ENCODE results near the gene SELENOO.

SELENOO gene

DNA sequence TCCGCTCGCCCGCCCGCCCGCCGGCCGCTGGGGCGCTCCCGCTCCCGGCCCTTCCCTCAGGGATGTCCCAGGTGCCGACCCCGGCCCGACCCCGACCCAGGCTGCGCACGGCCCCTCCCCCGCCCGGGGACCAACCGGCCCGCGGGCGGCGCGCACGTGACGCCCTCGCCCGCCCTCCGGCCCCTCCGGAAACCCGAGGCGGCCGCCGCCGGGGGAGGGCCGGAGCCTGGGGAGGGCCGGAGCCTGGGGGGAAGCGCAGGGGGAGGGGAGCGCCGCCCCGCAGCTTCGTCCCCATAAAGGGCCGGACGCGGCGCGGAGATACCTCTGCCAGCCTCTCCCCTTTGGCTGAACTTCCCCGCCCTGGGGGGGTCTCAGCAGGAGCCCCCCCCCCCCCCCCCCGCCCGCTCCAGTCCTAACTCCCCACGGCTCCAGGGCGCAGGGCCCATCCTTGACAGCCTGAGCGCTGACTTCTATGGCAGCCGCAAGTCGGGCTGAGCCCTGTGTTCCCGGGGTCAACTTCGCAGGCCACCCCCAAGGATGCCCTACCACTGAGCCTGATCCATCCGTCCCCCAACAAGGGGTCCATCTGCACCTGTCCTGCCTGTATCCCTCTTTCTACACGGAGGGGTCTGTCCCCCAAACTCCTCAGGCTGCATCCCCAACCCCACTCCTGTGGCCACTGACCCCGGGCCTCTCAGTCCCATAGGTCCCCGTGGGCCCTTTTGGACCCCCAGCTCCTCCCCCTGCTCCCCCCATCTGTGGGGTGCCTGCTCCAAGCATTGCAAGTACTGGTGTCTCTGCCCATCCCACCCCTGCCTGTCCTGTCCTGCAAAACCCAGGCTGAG lies 61.0 kb downstream of the SELENOO start, which contains the start of gene MAPK12:
Gene MAPK12 (minus strand): TSS at position 69 of the 845 bp plus-strand sequence. CDS start 174 bp downstream, outside the sequence.
- no peaks in the 10 kb centered on the region for H3K9me3 ChIP-seq
- TF ChIP-seq CTCF (IDR thresholded peaks at IDR 0.05) = no peak
- intact Hi-C loops (cut with DNase I; ENCODE audit: low total_unique reads) = no loop called here
- no peaks in the 10 kb centered on the region for H3K36me3 ChIP-seq
- peaks cover 0 to 23% (median 12%) of the 10 kb centered on the region in 4 donors for H3K4me1 ChIP-seq
- no peak within 1 kb of the TSS for H3K27ac ChIP-seq
- no peak for DNase-seq
- H3K27me3 ChIP-seq = peaks cover 0 to 79% of the 10 kb centered on the region in 2 donors
- H3K4me3 ChIP-seq = peak within 1 kb of the TSS; percentile 44 to 49

GRCh38 chr22:50262460-50262911 lies 61.7 kb downstream of the SELENOO start:
- Histone ChIP-seq H3K27me3 (peaks cover 0 to 73% of the 10 kb centered on the region in 2 donors), H3K36me3 (no peaks in the 10 kb centered on the region), H3K27ac (no peak overlapping the region), H3K4me3 (no peak overlapping the region), H3K9me3 (no peaks in the 10 kb centered on the region), H3K4me1 (peaks cover 0 to 29% (median 18%) of the 10 kb centered on the region in 4 donors)
- no peak for DNase-seq
- intact Hi-C loops (cut with DNase I; ENCODE audit: low total_unique reads) = no loop called here
- TF ChIP-seq CTCF (IDR thresholded peaks at IDR 0.05) = no peak

DNA sequence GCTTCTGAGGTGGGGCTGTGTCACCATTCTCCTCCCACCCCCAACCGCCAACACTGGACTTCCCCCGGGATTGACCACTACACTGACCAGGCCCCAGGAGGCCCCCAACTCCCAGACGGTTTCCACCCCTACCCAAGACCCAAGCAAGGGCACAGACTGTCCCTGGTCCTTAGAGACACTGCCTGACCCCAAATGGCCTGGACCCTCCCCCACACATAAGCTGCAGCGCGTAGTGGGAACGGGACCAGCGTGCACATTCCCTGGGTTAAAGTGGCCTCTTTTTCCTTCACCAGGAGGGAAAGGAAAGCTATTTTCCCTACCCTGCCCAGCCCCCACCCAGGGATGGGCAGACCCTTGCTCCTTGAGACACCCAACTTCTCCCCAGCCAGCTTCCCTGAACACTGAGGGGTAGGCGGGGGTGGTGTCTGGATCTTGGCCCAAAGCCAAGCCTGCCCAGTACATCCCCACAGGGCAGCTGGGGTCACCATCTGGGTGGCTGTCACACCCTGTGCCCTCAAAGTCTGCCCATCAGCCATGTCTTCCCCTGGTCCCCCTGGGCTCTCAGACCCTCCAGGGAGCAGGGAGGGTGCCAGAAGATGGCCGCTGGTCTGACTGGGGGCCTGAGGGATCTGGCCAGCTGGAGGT lies 62.3 kb downstream of the SELENOO start:
- Histone ChIP-seq H3K4me3 (no peak overlapping the region), H3K9me3 (no peaks in the 10 kb centered on the region), H3K27ac (no peak overlapping the region), H3K27me3 (peaks cover 0 to 67% of the 10 kb centered on the region in 2 donors), H3K4me1 (peaks cover 0 to 35% (median 25%) of the 10 kb centered on the region in 4 donors), H3K36me3 (no peaks in the 10 kb centered on the region)
- DNase-seq = no peak
- intact Hi-C loops (cut with DNase I; ENCODE audit: low total_unique reads) = no loop called here
- no peak for TF ChIP-seq CTCF (IDR thresholded peaks at IDR 0.05)

GRCh38 chr22:50264104-50264745 lies 63.4 kb downstream of the SELENOO start:
- H3K36me3 ChIP-seq = no peaks in the 10 kb centered on the region
- DNase-seq = no peak
- H3K4me1 ChIP-seq = peaks cover 0 to 47% (median 31%) of the 10 kb centered on the region in 4 donors
- no peak for TF ChIP-seq CTCF (IDR thresholded peaks at IDR 0.05)
- no peak overlapping the region for H3K27ac ChIP-seq
- no peaks in the 10 kb centered on the region for H3K9me3 ChIP-seq
- H3K27me3 ChIP-seq = peaks cover 0 to 55% of the 10 kb centered on the region in 2 donors
- no peak overlapping the region for H3K4me3 ChIP-seq
- intact Hi-C loops (cut with DNase I; ENCODE audit: low total_unique reads) = no loop called here

DNA sequence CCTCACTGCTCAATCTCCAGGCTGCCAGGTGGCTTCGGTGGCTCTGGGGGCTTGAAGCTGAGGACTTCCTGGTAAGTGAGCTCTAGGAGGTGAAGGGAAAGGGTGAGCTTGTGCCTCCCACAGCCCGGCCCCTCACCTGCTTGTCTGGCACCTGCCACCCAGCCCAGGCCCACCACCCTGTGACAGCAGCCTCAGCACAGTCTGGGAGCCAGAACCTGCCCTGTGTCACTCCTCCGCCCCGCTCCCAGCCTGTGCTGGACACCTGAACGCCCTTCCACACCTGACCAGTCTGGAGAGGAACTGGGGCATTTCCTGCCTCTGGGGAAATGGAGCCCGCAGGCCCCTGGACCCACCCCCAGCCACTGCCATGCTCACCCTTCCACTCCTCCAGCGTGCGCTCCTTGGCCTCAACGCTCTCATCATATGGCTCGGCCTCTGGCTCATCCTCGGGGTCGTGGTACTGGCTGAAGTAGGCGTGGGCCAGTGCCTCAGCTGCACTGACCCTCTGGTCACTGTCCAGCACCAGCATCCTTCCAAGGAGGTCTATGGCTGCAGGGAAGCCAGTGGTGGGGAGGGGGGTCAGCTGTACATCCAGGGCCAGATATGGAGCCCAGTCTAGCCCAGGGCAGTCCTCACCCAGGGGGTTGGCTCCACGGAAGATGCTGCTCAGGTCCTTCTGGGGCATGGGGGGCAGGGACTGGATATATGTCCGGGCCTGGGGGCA lies 64.3 kb downstream of the SELENOO start:
- DNase-seq = no peak
- Histone ChIP-seq H3K4me1 (peaks cover 0 to 55% (median 39%) of the 10 kb centered on the region in 4 donors), H3K9me3 (no peaks in the 10 kb centered on the region), H3K36me3 (no peaks in the 10 kb centered on the region), H3K27ac (no peak overlapping the region), H3K4me3 (no peak overlapping the region), H3K27me3 (peaks cover 0 to 47% of the 10 kb centered on the region in 2 donors)
- no peak for TF ChIP-seq CTCF (IDR thresholded peaks at IDR 0.05)
- intact Hi-C loops (cut with DNase I; ENCODE audit: low total_unique reads) = no loop called here
